ENCODE results near the gene TTLL9. TPM values are rescaled to one million over a fixed set of nuclear protein-coding genes. Genes with fewer than 3 reads are reported as not detected.

TTLL9 gene
- total and polyA plus RNA-seq, 10 of the 15 experiments (the other 5 are each of a cell fraction or from before 2014, with no cell fraction given): 0.03 to 0.77 (median 0.11) TPM; not detected in 2

DNA sequence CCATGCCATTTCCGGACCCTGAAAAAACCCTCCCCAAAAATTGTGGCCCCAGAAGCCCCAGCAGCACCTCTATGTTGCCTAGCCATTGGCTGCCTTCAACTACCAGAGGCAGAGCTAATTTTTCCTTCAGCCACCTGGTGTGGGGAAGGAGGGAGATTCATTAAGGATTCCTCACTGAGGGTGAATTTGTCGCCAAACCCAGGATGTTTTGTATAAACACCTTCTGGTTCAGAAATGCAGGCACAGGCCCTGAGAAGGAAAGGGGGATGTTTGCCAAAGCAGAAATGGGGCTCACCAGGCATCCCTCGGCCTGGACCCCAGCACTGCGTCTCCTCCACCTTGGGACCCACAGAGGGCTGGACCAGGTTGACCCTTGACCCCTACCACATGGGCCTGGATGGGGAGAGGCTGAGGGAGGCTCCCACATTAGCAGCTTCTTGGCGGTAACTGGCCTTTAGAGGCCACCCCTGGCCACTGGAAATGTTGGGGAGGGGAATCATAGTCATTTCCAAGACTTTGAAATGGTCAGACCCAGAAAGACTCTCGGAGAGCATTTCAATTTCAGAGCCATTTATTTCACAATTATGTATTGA, 83.2 kb downstream of the TTLL9 start (continued):
- TF ChIP-seq NR2F1 (conservative IDR thresholded peaks at IDR 0.05) (no peak), ESRRA (IDR thresholded peaks at IDR 0.05; ENCODE audit: low read length) (no peak)

DNA sequence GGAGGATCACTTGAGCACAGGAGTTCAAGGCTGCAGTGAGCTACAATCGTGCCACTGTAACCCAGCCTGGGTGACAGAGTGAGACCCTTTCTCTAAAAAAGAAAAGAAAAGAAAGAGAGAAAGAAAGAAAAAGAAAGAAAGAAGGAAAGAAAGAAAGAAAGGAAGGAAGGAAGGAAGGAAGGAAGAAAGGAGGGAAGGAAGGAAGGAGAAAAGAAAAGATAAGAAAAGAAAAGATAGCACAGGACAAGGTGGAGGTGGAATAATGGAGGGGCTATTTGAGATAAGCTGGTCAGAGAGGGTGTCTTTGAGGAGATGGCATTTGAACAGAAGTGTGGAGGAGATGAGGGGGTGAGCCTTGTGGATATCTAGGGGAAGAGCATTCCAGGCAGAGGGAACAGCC, 84.1 kb downstream of the TTLL9 start:
- 0% methylated on average over 1 of the region's 1 CpG for WGBS (ENCODE audit: insufficient coverage, insufficient replicate concordance, low lambda C conversion rate, missing lambda C conversion rate)
- ChIA-PET RAD21 (ENCODE audit: unreplicated experiment) (interaction anchor here (11.9 kb wide), 1 partner anchor 101 kb away, joined by 248 read pairs; no protein-coding TSS in a partner anchor), CTCF (interaction anchor here (1.1 to 4.9 kb wide), 4 partner anchors 78 to 132 kb away, joined by 3 to 41 read pairs (median 20); no protein-coding TSS in a partner anchor)

More for the DNA sequence above, 84.1 kb downstream of the TTLL9 start:
- SMC1A ChIA-PET (ENCODE audit: uncharacterized antibody, unreplicated experiment): interaction anchor here (1.2 to 6.6 kb wide), 2 partner anchors 101 to 137 kb away, joined by 3 to 181 read pairs; no protein-coding TSS in a partner anchor
- TF ChIP-seq CBX5 (IDR thresholded peaks at IDR 0.05; ENCODE audit: low read depth) (no peak), GATAD2B (conservative IDR thresholded peaks at IDR 0.05; ENCODE audit: low read depth) (no peak), JUNB (IDR thresholded peaks at IDR 0.05) (no peak), ZNF207 (IDR thresholded peaks at IDR 0.05; ENCODE audit: borderline replicate concordance) (no peak), NFYB (IDR thresholded peaks at IDR 0.05; ENCODE audit: insufficient read depth, low read depth, low read length) (no peak), HDAC2 (IDR thresholded peaks at IDR 0.05) (no peak), EP300 (IDR thresholded peaks at IDR 0.05; ENCODE audit: borderline replicate concordance in 1 of 2, control insufficient read depth in 1 of 2, low read depth in 2 of 2, low read length in 2 of 2) (no peak), BHLHE40 (IDR thresholded peaks at IDR 0.05; ENCODE audit: borderline replicate concordance in 1 of 2, low read depth in 2 of 2, low read length in 1 of 2) (no peak), ZNF274 (IDR thresholded peaks at IDR 0.05; ENCODE audit: insufficient read depth, insufficient read length) (no peak), HDAC6 (IDR thresholded peaks at IDR 0.05; ENCODE audit: unreplicated experiment) (no peak), CBFB (IDR thresholded peaks at IDR 0.05; ENCODE audit: low read depth) (no peak), YBX1 (IDR thresholded peaks at IDR 0.05) (no peak), CREM (IDR thresholded peaks at IDR 0.05; ENCODE audit: low read depth) (no peak)
- TF ChIP-seq, protein P1, sequence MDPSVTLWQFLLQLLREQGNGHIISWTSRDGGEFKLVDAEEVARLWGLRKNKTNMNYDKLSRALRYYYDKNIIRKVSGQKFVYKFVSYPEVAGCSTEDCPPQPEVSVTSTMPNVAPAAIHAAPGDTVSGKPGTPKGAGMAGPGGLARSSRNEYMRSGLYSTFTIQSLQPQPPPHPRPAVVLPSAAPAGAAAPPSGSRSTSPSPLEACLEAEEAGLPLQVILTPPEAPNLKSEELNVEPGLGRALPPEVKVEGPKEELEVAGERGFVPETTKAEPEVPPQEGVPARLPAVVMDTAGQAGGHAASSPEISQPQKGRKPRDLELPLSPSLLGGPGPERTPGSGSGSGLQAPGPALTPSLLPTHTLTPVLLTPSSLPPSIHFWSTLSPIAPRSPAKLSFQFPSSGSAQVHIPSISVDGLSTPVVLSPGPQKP (IDR thresholded peaks at IDR 0.05; ENCODE audit: low read depth, low read length): no peak
- TF ChIP-seq, protein P2, sequence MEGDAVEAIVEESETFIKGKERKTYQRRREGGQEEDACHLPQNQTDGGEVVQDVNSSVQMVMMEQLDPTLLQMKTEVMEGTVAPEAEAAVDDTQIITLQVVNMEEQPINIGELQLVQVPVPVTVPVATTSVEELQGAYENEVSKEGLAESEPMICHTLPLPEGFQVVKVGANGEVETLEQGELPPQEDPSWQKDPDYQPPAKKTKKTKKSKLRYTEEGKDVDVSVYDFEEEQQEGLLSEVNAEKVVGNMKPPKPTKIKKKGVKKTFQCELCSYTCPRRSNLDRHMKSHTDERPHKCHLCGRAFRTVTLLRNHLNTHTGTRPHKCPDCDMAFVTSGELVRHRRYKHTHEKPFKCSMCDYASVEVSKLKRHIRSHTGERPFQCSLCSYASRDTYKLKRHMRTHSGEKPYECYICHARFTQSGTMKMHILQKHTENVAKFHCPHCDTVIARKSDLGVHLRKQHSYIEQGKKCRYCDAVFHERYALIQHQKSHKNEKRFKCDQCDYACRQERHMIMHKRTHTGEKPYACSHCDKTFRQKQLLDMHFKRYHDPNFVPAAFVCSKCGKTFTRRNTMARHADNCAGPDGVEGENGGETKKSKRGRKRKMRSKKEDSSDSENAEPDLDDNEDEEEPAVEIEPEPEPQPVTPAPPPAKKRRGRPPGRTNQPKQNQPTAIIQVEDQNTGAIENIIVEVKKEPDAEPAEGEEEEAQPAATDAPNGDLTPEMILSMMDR (IDR thresholded peaks at IDR 0.05 in 2 of 3, conservative IDR thresholded peaks at IDR 0.05 in 1 of 3; ENCODE audit: control insufficient read depth in 2 of 3, extremely low read depth in 1 of 3, insufficient read depth in 1 of 3, low read depth in 3 of 3, low read length in 3 of 3): no peak
- TF ChIP-seq, protein P3, sequence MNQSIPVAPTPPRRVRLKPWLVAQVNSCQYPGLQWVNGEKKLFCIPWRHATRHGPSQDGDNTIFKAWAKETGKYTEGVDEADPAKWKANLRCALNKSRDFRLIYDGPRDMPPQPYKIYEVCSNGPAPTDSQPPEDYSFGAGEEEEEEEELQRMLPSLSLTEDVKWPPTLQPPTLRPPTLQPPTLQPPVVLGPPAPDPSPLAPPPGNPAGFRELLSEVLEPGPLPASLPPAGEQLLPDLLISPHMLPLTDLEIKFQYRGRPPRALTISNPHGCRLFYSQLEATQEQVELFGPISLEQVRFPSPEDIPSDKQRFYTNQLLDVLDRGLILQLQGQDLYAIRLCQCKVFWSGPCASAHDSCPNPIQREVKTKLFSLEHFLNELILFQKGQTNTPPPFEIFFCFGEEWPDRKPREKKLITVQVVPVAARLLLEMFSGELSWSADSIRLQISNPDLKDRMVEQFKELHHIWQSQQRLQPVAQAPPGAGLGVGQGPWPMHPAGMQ (IDR thresholded peaks at IDR 0.05; ENCODE audit: borderline replicate concordance): no peak
- H3K4me3 ChIP-seq: no peak overlapping the region
- FAIRE-seq: no peak
- DNase-seq (ENCODE audit: low read depth, low spot score): no peak
- H2AFZ ChIP-seq (ENCODE audit: control insufficient read depth, low read depth, low read length): no peak overlapping the region
- H3K27me3 ChIP-seq (replicated peaks in 1 of 2; ENCODE audit: control insufficient read depth in 2 of 2, insufficient read depth in 2 of 2, low read length in 1 of 2): no peaks in the 10 kb centered on the region; a peak in 1 of 4 replicates
- no peaks in the 10 kb centered on the region for H3K36me3 ChIP-seq (ENCODE audit: control insufficient read depth in 2 of 2, insufficient read depth in 2 of 2, low read length in 1 of 2)
- no peaks in the 10 kb centered on the region for H3K9me3 ChIP-seq (replicated peaks; ENCODE audit: control insufficient read depth, insufficient read depth, low read length)
- intact Hi-C loops (cut with micrococcal nuclease; ENCODE audit: unreplicated experiment): loop anchor here (10.0 kb wide), 1 partner anchor 140 kb away; no protein-coding TSS in a partner anchor
- in situ Hi-C loops (cut with MboI): loop anchor here (5.0 kb wide), 1 partner anchor 97 kb away; no protein-coding TSS in a partner anchor
- H3K79me2 ChIP-seq (ENCODE audit: control insufficient read depth, insufficient read depth, low read length): peaks cover 23% of the 10 kb centered on the region
- POLR2A ChIA-PET: no interaction called here
- H4K20me1 ChIP-seq (ENCODE audit: control insufficient read depth, insufficient read depth): no peaks in the 10 kb centered on the region
- H3K9ac ChIP-seq (ENCODE audit: control insufficient read depth, insufficient read depth, low read length): no peak overlapping the region
- no peak for ATAC-seq
- H3K27ac ChIP-seq (ENCODE audit: control insufficient read depth, insufficient read depth): no peak overlapping the region
- peaks cover 6% of the 10 kb centered on the region for H3K4me1 ChIP-seq (ENCODE audit: control insufficient read depth, insufficient read depth, low read length)
- no peak overlapping the region for H3K4me2 ChIP-seq (ENCODE audit: control insufficient read depth, insufficient read depth)
- no TSS peak for BruUV-seq (replicated peaks)
